H1 (cell line): ENCODE results near the gene SERPINH1.

Experiments
- BCL11A ChIP-seq, 2 experiments: IDR thresholded peaks; one replicate each; pipeline ENCODE4 v1.6.1; 2011; ENCODE audit warnings: low read depth in 2 of 2, low read length in 2 of 2, mild to moderate bottlenecking in 2 of 2
- CREB1 ChIP-seq: IDR thresholded peaks from 2 replicates; pipeline ENCODE4 v1.6.1; 2012; ENCODE audit warnings: inconsistent platforms
- EP300 ChIP-seq, 2 experiments: IDR thresholded peaks; 1 replicate in 1 of 2; 2 replicates in 1 of 2; pipeline ENCODE4 v1.6.1; 2011 to 2012; ENCODE audit warnings: low read depth in 2 of 2, low read length in 2 of 2, mild to moderate bottlenecking in 2 of 2, borderline replicate concordance in 1 of 2, inconsistent platforms in 1 of 2, moderate library complexity in 1 of 2
- HDAC2 ChIP-seq, 2 experiments: fragments of 300-600 bp in 1 of 2; sonication (generic) in 1 of 2; IDR thresholded peaks; 2 replicates each; pipeline ENCODE4 v1.6.1; 2011 to 2012; ENCODE audit warnings: low read depth in 2 of 2, low read length in 2 of 2, mild to moderate bottlenecking in 2 of 2, moderate library complexity in 2 of 2, borderline replicate concordance in 1 of 2, inconsistent platforms in 1 of 2
- POLR2A ChIP-seq, 2 experiments: IDR thresholded peaks; 1 replicate in 1 of 2; 2 replicates in 1 of 2; pipeline ENCODE4 v1.6.1; 2011; ENCODE audit warnings: low read depth in 2 of 2, low read length in 2 of 2, mild to moderate bottlenecking in 2 of 2; ENCODE audit errors: control extremely low read depth in 1 of 2
- POU5F1 ChIP-seq: IDR thresholded peaks from 2 replicates; pipeline ENCODE4 v1.6.1; 2011; ENCODE audit warnings: low read depth, mild to moderate bottlenecking, low read length, moderate library complexity
- RNF2 ChIP-seq: fragments of 200-900, 300-1000 bp; sonication (generic); IDR thresholded peaks from 2 replicates; pipeline ENCODE4 v1.7.1; 2016; ENCODE audit warnings: borderline replicate concordance, low read depth, mild to moderate bottlenecking, antibody characterized with exemption, low read length; ENCODE audit not compliant: poor library complexity, severe bottlenecking; ENCODE audit errors: missing control alignments
- TF ChIP-seq, protein P1 (sequence below), 3 experiments: IDR thresholded peaks; 1 replicate in 2 of 3; 2 replicates in 1 of 3; pipeline versions ENCODE4 v1.5.1 to v1.6.1; 2011; ENCODE audit warnings: low read length in 3 of 3, mild to moderate bottlenecking in 3 of 3, inconsistent platforms in 2 of 3, low read depth in 1 of 3, moderate library complexity in 1 of 3; ENCODE audit not compliant: insufficient read depth in 1 of 3; ENCODE audit errors: control extremely low read depth in 1 of 3

DNA sequence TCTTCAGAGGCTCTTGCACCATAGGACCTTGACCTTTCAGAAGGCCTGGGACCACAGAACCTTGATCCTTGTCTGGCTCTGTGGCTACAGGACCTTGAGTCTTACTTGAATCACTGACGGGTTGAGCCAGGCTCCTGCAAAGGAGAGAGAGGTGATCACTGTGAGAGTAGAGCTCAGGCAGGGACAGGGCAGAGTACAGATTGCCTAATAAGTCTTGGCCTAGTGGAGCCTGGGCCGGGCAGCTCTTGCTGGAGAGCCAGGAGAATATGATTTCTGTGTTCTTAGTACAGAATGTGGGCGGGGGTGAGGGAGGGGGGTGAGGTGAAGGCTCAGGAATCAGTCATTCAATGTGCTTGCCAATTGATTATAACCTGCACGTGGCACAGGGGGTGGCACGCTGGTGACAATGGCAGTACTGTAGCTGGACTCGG lies 26.0 kb downstream of the SERPINH1 start:
- TF ChIP-seq, protein P1, sequence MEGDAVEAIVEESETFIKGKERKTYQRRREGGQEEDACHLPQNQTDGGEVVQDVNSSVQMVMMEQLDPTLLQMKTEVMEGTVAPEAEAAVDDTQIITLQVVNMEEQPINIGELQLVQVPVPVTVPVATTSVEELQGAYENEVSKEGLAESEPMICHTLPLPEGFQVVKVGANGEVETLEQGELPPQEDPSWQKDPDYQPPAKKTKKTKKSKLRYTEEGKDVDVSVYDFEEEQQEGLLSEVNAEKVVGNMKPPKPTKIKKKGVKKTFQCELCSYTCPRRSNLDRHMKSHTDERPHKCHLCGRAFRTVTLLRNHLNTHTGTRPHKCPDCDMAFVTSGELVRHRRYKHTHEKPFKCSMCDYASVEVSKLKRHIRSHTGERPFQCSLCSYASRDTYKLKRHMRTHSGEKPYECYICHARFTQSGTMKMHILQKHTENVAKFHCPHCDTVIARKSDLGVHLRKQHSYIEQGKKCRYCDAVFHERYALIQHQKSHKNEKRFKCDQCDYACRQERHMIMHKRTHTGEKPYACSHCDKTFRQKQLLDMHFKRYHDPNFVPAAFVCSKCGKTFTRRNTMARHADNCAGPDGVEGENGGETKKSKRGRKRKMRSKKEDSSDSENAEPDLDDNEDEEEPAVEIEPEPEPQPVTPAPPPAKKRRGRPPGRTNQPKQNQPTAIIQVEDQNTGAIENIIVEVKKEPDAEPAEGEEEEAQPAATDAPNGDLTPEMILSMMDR (IDR thresholded peaks at IDR 0.05; ENCODE audit: control extremely low read depth in 1 of 3, insufficient read depth in 1 of 3, low read depth in 1 of 3, low read length in 3 of 3): no peak
- TF ChIP-seq POLR2A (IDR thresholded peaks at IDR 0.05; ENCODE audit: control extremely low read depth in 1 of 2, low read depth in 2 of 2, low read length in 2 of 2) (no peak), BCL11A (IDR thresholded peaks at IDR 0.05; ENCODE audit: low read depth in 2 of 2, low read length in 2 of 2) (no peak), CREB1 (no peak), EP300 (IDR thresholded peaks at IDR 0.05; ENCODE audit: borderline replicate concordance in 1 of 2, low read depth in 2 of 2, low read length in 2 of 2) (no peak), POU5F1 (no peak), RNF2 (no peak), HDAC2 (IDR thresholded peaks at IDR 0.05; ENCODE audit: borderline replicate concordance in 1 of 2, low read depth in 2 of 2, low read length in 2 of 2) (no peak)
